HEK293 (cell line): ENCODE results near the gene ZBTB14.

Experiments
- CTCF ChIA-PET: fragments of 350-600 bp; formaldehyde crosslinking; extraction: SDS; loops from one replicate; lab custom pipeline; 2021; ENCODE audit warnings: antibody characterized with exemption; lab: Yijun Ruan, JAX
- POLR2A ChIA-PET: fragments of 300-600 bp; formaldehyde crosslinking; extraction: SDS; loops from one replicate; lab custom pipeline; 2020; ENCODE audit warnings: antibody characterized with exemption, inconsistent platforms; lab: Yijun Ruan, JAX
- H3K27ac ChIP-seq: fragments of 200-500 bp; sonication (Bioruptor generic); 2 replicates; pipeline ENCODE4 v1.5.1; 2014; ENCODE audit warnings: low read depth, low read length, control low read depth, inconsistent platforms; ENCODE audit errors: extremely low read depth
- H3K36me3 ChIP-seq, 2 experiments: fragments of 200-500 bp in 1 of 2; sonication (Bioruptor generic) in 1 of 2; 1 replicate in 1 of 2; 2 replicates in 1 of 2; pipeline ENCODE4 v1.5.1; 2014 to 2017; ENCODE audit warnings: inconsistent platforms in 2 of 2, low read length in 2 of 2; ENCODE audit not compliant: control insufficient read depth in 2 of 2, insufficient read depth in 1 of 2
- H3K4me1 ChIP-seq: fragments of 200-500 bp; sonication (Bioruptor generic); 2 replicates; pipeline ENCODE4 v1.5.1; 2014; ENCODE audit warnings: mild to moderate bottlenecking, low read length, inconsistent platforms; ENCODE audit not compliant: control insufficient read depth, insufficient read depth
- H3K4me3 ChIP-seq: 2 replicates; pipeline ENCODE4 v1.5.1; 2011; ENCODE audit warnings: low read depth, mild to moderate bottlenecking, control low read depth, low read length, moderate library complexity
- H3K9me3 ChIP-seq: fragments of 200-500 bp; sonication (Bioruptor generic); 2 replicates; pipeline ENCODE4 v1.5.1; 2014; ENCODE audit warnings: low read depth, low read length, inconsistent platforms; ENCODE audit not compliant: control insufficient read depth, insufficient read depth
- EGR2 ChIP-seq: fragments of 450-650 bp; formaldehyde crosslinking; IDR thresholded peaks from 2 replicates; pipeline ENCODE4 v1.5.1; 2016; ENCODE audit warnings: low read depth, missing biosample characterization, missing genetic modification characterization
- FEZF1 ChIP-seq: fragments of 450-650 bp; formaldehyde crosslinking; IDR thresholded peaks from 2 replicates; pipeline ENCODE4 v1.5.1; 2016; ENCODE audit warnings: missing biosample characterization, missing genetic modification characterization
- GFI1B ChIP-seq: fragments of 450-650 bp; formaldehyde crosslinking; IDR thresholded peaks from 2 replicates; pipeline ENCODE4 v1.5.1; 2016; ENCODE audit warnings: missing biosample characterization, missing genetic modification characterization
- HOXC10 ChIP-seq: sonication (generic); formaldehyde crosslinking; IDR thresholded peaks from 2 replicates; pipeline ENCODE4 v1.8.1; 2023; ENCODE audit warnings: mild to moderate bottlenecking, missing genetic modification reagents
- IKZF3 ChIP-seq: fragments of 450-650 bp; IDR thresholded peaks from 2 replicates; pipeline ENCODE4 v1.5.0; 2018; ENCODE audit warnings: missing biosample characterization, mild to moderate bottlenecking, missing genetic modification characterization, moderate library complexity
- KLF7 ChIP-seq: fragments of 450-650 bp; formaldehyde crosslinking; IDR thresholded peaks from 2 replicates; pipeline ENCODE4 v1.5.1; 2016; ENCODE audit warnings: missing biosample characterization, missing genetic modification characterization, borderline replicate concordance
- OVOL3 ChIP-seq: fragments of 450-650 bp; formaldehyde crosslinking; IDR thresholded peaks from 2 replicates; pipeline ENCODE4 v1.5.1; 2016; ENCODE audit warnings: missing biosample characterization, missing genetic modification characterization
- PBX3 ChIP-seq: sonication (generic); formaldehyde crosslinking; IDR thresholded peaks from 2 replicates; pipeline ENCODE4 v1.8.1; 2022; ENCODE audit warnings: mild to moderate bottlenecking, moderate library complexity, missing genetic modification reagents
- ZBTB17 ChIP-seq: fragments of 450-650 bp; formaldehyde crosslinking; IDR thresholded peaks from 2 replicates; pipeline ENCODE4 v1.5.1; 2016; ENCODE audit warnings: missing biosample characterization, missing genetic modification characterization
- ZFP3 ChIP-seq: fragments of 450-650 bp; formaldehyde crosslinking; IDR thresholded peaks from 2 replicates; pipeline ENCODE4 v1.5.1; 2016; ENCODE audit warnings: low read depth, missing biosample characterization, missing genetic modification characterization
- ZFP37 ChIP-seq: fragments of 450-650 bp; formaldehyde crosslinking; IDR thresholded peaks from 2 replicates; pipeline ENCODE4 v1.5.1; 2016; ENCODE audit warnings: missing biosample characterization, missing genetic modification characterization
- ZFP41 ChIP-seq: fragments of 450-650 bp; formaldehyde crosslinking; IDR thresholded peaks from 2 replicates; pipeline ENCODE4 v1.5.1; 2016; ENCODE audit warnings: missing biosample characterization, missing genetic modification characterization, borderline replicate concordance
- ZNF16 ChIP-seq: fragments of 450-650 bp; formaldehyde crosslinking; IDR thresholded peaks from 2 replicates; pipeline ENCODE4 v1.5.1; 2016; ENCODE audit warnings: low read depth, missing biosample characterization, missing genetic modification characterization
- ZNF169 ChIP-seq: fragments of 450-650 bp; formaldehyde crosslinking; IDR thresholded peaks from 2 replicates; pipeline ENCODE4 v1.5.1; 2016; ENCODE audit warnings: missing biosample characterization, missing genetic modification characterization
- ZNF184 ChIP-seq: fragments of 450-650 bp; IDR thresholded peaks from 2 replicates; pipeline ENCODE4 v1.5.1; 2018; ENCODE audit warnings: missing biosample characterization, mild to moderate bottlenecking, missing genetic modification characterization
- ZNF221 ChIP-seq: fragments of 450-650 bp; formaldehyde crosslinking; IDR thresholded peaks from 2 replicates; pipeline ENCODE4 v1.5.1; 2017; ENCODE audit warnings: missing biosample characterization, missing genetic modification characterization, borderline replicate concordance
- ZNF266 ChIP-seq: fragments of 450-650 bp; formaldehyde crosslinking; IDR thresholded peaks from 2 replicates; pipeline ENCODE4 v1.5.1; 2016; ENCODE audit warnings: missing biosample characterization, missing genetic modification characterization, low read depth
- ZNF302 ChIP-seq: fragments of 450-650 bp; formaldehyde crosslinking; IDR thresholded peaks from 2 replicates; pipeline ENCODE4 v1.5.1; 2016; ENCODE audit warnings: missing biosample characterization, missing genetic modification characterization, low read depth
- ZNF354C ChIP-seq: fragments of 450-650 bp; formaldehyde crosslinking; IDR thresholded peaks from 2 replicates; pipeline ENCODE4 v1.5.1; 2016; ENCODE audit warnings: missing biosample characterization, missing genetic modification characterization, low read depth, borderline replicate concordance
- ZNF398 ChIP-seq: fragments of 450-650 bp; formaldehyde crosslinking; IDR thresholded peaks from 2 replicates; pipeline ENCODE4 v1.5.1; 2017; ENCODE audit warnings: missing biosample characterization, missing genetic modification characterization
- ZNF510 ChIP-seq: fragments of 450-650 bp; formaldehyde crosslinking; IDR thresholded peaks from 2 replicates; pipeline ENCODE4 v1.5.1; 2018; ENCODE audit warnings: mild to moderate bottlenecking, missing genetic modification characterization, missing biosample characterization; ENCODE audit not compliant: insufficient replicate concordance
- ZNF544 ChIP-seq: fragments of 450-650 bp; formaldehyde crosslinking; IDR thresholded peaks from 2 replicates; pipeline ENCODE4 v1.5.0; 2017; ENCODE audit warnings: missing biosample characterization, missing genetic modification characterization
- ZNF571 ChIP-seq: fragments of 450-650 bp; formaldehyde crosslinking; IDR thresholded peaks from 2 replicates; pipeline ENCODE4 v1.5.0; 2017; ENCODE audit warnings: missing biosample characterization, missing genetic modification characterization
- ZNF596 ChIP-seq: fragments of 450-650 bp; IDR thresholded peaks from 2 replicates; pipeline ENCODE4 v1.5.0; 2018; ENCODE audit warnings: missing biosample characterization, mild to moderate bottlenecking, missing genetic modification characterization, moderate library complexity
- ZNF830 ChIP-seq: fragments of 450-650 bp; IDR thresholded peaks from 2 replicates; pipeline ENCODE4 v1.5.0; 2018; ENCODE audit warnings: missing biosample characterization, missing genetic modification characterization, low read depth, mild to moderate bottlenecking, moderate library complexity
- ZXDB ChIP-seq: fragments of 450-650 bp; formaldehyde crosslinking; IDR thresholded peaks from 2 replicates; pipeline ENCODE4 v1.5.1; 2016; ENCODE audit warnings: missing biosample characterization, missing genetic modification characterization
- TF ChIP-seq, protein P1 (sequence below): fragments of 450-650 bp; formaldehyde crosslinking; IDR thresholded peaks from 2 replicates; pipeline ENCODE4 v1.5.1; 2016; ENCODE audit warnings: missing biosample characterization, missing genetic modification characterization, low read depth
- TF ChIP-seq, protein P2 (sequence below): fragments of 450-650 bp; formaldehyde crosslinking; IDR thresholded peaks from 2 replicates; pipeline ENCODE4 v1.5.1; 2017; ENCODE audit warnings: missing biosample characterization, missing genetic modification characterization

ZBTB14 gene

GRCh38 chr18:5318061-5318700, 22.7 kb upstream of the ZBTB14 start (continued):
- TF ChIP-seq, protein P1, sequence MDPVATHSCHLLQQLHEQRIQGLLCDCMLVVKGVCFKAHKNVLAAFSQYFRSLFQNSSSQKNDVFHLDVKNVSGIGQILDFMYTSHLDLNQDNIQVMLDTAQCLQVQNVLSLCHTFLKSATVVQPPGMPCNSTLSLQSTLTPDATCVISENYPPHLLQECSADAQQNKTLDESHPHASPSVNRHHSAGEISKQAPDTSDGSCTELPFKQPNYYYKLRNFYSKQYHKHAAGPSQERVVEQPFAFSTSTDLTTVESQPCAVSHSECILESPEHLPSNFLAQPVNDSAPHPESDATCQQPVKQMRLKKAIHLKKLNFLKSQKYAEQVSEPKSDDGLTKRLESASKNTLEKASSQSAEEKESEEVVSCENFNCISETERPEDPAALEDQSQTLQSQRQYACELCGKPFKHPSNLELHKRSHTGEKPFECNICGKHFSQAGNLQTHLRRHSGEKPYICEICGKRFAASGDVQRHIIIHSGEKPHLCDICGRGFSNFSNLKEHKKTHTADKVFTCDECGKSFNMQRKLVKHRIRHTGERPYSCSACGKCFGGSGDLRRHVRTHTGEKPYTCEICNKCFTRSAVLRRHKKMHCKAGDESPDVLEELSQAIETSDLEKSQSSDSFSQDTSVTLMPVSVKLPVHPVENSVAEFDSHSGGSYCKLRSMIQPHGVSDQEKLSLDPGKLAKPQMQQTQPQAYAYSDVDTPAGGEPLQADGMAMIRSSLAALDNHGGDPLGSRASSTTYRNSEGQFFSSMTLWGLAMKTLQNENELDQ (tag by site-specific recombination) = no peak
- TF ChIP-seq HOXC10 (CRISPR knock-in tag) = no peak
- no peak for TF ChIP-seq EGR2 (tag by site-specific recombination)
- no peak for TF ChIP-seq ZNF16 (tag by site-specific recombination)
- no peak for TF ChIP-seq ZNF266
- TF ChIP-seq ZXDB = no peak
- TF ChIP-seq GFI1B (tag by site-specific recombination) = no peak
- TF ChIP-seq KLF7 = no peak

DNA sequence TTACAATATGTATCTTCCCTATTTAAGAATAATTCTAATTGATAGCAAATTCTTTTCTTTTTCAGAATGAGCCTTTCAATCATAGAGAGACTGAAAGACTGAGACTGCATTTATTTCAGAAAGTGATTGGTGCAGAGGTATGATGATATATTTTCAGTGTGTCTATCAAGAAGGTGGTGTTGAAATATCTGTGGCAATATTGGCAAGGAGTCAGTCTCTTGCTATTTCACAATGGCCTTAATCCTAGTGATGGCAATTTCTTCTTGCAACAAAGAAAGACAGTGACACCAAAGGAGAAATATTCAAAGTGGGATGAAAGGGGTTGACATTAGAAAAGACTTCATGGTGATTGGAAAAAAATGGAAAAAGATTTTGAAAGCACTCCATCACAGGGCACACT, 21.7 kb upstream of the ZBTB14 start:
- POLR2A ChIA-PET = no interaction called here
- no peaks in the 10 kb centered on the region for H3K36me3 ChIP-seq
- TF ChIP-seq ZFP3 (no peak), ZNF184 (no peak), ZNF510 (tag by site-specific recombination) (no peak), ZFP41 (tag by site-specific recombination) (no peak), ZNF302 (tag by site-specific recombination) (no peak), FEZF1 (tag by site-specific recombination) (no peak)
- TF ChIP-seq, protein P2, sequence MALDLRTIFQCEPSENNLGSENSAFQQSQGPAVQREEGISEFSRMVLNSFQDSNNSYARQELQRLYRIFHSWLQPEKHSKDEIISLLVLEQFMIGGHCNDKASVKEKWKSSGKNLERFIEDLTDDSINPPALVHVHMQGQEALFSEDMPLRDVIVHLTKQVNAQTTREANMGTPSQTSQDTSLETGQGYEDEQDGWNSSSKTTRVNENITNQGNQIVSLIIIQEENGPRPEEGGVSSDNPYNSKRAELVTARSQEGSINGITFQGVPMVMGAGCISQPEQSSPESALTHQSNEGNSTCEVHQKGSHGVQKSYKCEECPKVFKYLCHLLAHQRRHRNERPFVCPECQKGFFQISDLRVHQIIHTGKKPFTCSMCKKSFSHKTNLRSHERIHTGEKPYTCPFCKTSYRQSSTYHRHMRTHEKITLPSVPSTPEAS (tag by site-specific recombination) = no peak
- TF ChIP-seq, all 188 proteins: peak for 0
- Histone ChIP-seq H3K27ac (no peak overlapping the region), H3K4me3 (no peak overlapping the region), H3K9me3 (no peaks in the 10 kb centered on the region), H3K4me1 (no peaks in the 10 kb centered on the region)
- CTCF ChIA-PET = no interaction called here

GRCh38 chr18:5315838-5316237, 20.3 kb upstream of the ZBTB14 start:
- H3K27ac ChIP-seq = no peak overlapping the region
- H3K4me3 ChIP-seq = no peak overlapping the region
- H3K9me3 ChIP-seq = no peaks in the 10 kb centered on the region
- CTCF ChIA-PET = interaction anchor here (0.7 kb wide), 1 partner anchor 12 kb away, joined by 4 read pairs; no protein-coding TSS in a partner anchor
- H3K4me1 ChIP-seq = no peaks in the 10 kb centered on the region
- POLR2A ChIA-PET = no interaction called here
- no peaks in the 10 kb centered on the region for H3K36me3 ChIP-seq
- TF ChIP-seq ZNF830 (tag by site-specific recombination) (no peak), PBX3 (CRISPR knock-in tag) (no peak), ZNF354C (tag by site-specific recombination) (no peak), ZNF596 (tag by site-specific recombination) (no peak), ZBTB17 (tag by site-specific recombination) (no peak), ZNF169 (no peak), ZNF398 (tag by site-specific recombination) (no peak), ZNF571 (tag by site-specific recombination) (no peak), ZNF544 (no peak), IKZF3 (tag by site-specific recombination) (no peak), OVOL3 (tag by site-specific recombination) (no peak), ZFP37 (tag by site-specific recombination) (no peak), ZNF221 (tag by site-specific recombination) (no peak)
